Activated T-cell treated with anti-CD3 and anti-CD28 coated beads, Interleukin-2, amount 50 U/mL, for 48 hours (primary cell): ENCODE data around the gene XPOT.
"Not testable (repeated sequence)": the region's sequence is repeated elsewhere in the genome, so short reads cannot be mapped to it uniquely, and the experiment has no call there.

ENCODE experiments used
- DNase-seq, 2 experiments: peaks; one replicate each; pipeline ENCODE4 v3.0.0-alpha.2; 2020

The XPOT gene

GRCh38 chr12:64403707-64404469 lies at the start of gene XPOT:
Gene XPOT (plus strand): TSS chr12:64404392. CDS start chr12:64410036, 5,644 bp downstream.
- peak; percentile 92 to 95 for DNase-seq

- DNase-seq, result not testable (repeated sequence)
These were observed 48.0 kb upstream of the XPOT start for GRCh38 chr12:64356209-64356608.

GRCh38 chr12:64361173-64361572 lies 43.0 kb upstream of the XPOT start:
- not testable (repeated sequence) for DNase-seq

- DNase-seq, result no peak
These were observed 41.4 kb upstream of the XPOT start for GRCh38 chr12:64362721-64363305.

GRCh38 chr12:64383675-64384074 lies 20.5 kb upstream of the XPOT start:
- no peak for DNase-seq

GRCh38 chr12:64385019-64385418 lies 19.2 kb upstream of the XPOT start:
- no peak for DNase-seq

- peak; percentile 47 to 60 for DNase-seq
These were observed 18.7 kb upstream of the XPOT start for GRCh38 chr12:64385468-64385867.

- DNase-seq, result no peak
These were observed 16.9 kb upstream of the XPOT start for GRCh38 chr12:64387197-64387816.

- DNase-seq, result no peak
These were observed 15.0 kb upstream of the XPOT start for GRCh38 chr12:64389154-64389553.

- DNase-seq, result peak in 1 of 2 experiments; percentile 44
These were observed 13.8 kb upstream of the XPOT start, which contains the start of gene C12orf56 for GRCh38 chr12:64390275-64390851. Gene C12orf56 (minus strand): TSS chr12:64390758. CDS start chr12:64390565, 193 bp downstream.

- no peak for DNase-seq
These were observed 12.0 kb upstream of the XPOT start for GRCh38 chr12:64392221-64392620.

GRCh38 chr12:64395739-64396138 lies 8.5 kb upstream of the XPOT start:
- DNase-seq, result no peak

- no peak for DNase-seq
These were observed 4.2 kb upstream of the XPOT start for GRCh38 chr12:64400041-64400440.

- no peak for DNase-seq
These were observed 2.0 kb upstream of the XPOT start for GRCh38 chr12:64402181-64402580.

- peak; percentile 78 to 81 for DNase-seq
These were observed 471 bp downstream of the XPOT start for GRCh38 chr12:64404470-64405256.

- DNase-seq, result no peak
These were observed 3.4 kb downstream of the XPOT start for GRCh38 chr12:64407342-64408223.

GRCh38 chr12:64411427-64411826 lies 7.2 kb downstream of the XPOT start:
- no peak for DNase-seq

- DNase-seq, result no peak
These were observed 8.3 kb downstream of the XPOT start for GRCh38 chr12:64412459-64412858.

- no peak for DNase-seq
These were observed 9.7 kb downstream of the XPOT start for GRCh38 chr12:64413884-64414283.

GRCh38 chr12:64418209-64418608 lies 14.0 kb downstream of the XPOT start:
- no peak for DNase-seq

GRCh38 chr12:64419696-64420095 lies 15.5 kb downstream of the XPOT start:
- no peak for DNase-seq

GRCh38 chr12:64427988-64428387 lies 23.8 kb downstream of the XPOT start:
- no peak for DNase-seq
